Frontal cortex (tissue), 4 donors: ENCODE measurements around the gene NUFIP2. TPM values are rescaled to one million over a fixed set of nuclear protein-coding genes. Genes with fewer than 3 reads are reported as not detected.
"Not testable (repeated sequence)": the region's sequence is repeated elsewhere in the genome, so short reads cannot be mapped to it uniquely, and the experiment has no call there.

Experiments used
- DNase-seq, 2 donors: peaks; one replicate each; pipeline ENCODE4 v3.0.0; 2012; ENCODE audit warnings: low spot score in 2 of 2
- FAIRE-seq: peaks from 2 replicates; lab custom pipeline; 2012; peaks lifted over from hg19 to GRCh38; lab: Jason Lieb, UNC
- total RNA-seq: library from RNA; depleted of rRNA; stranded (reverse); fragments of >200 nt; gene quantifications from one replicate; pipeline ENCODE4 v1.2.3, GENCODE V29; 2014
- donor health status: control.
- donor health status: control.
- donor health status: control.

The NUFIP2 gene
- total RNA-seq, 1 donor from 2014 or later = 42.4 TPM

DNA sequence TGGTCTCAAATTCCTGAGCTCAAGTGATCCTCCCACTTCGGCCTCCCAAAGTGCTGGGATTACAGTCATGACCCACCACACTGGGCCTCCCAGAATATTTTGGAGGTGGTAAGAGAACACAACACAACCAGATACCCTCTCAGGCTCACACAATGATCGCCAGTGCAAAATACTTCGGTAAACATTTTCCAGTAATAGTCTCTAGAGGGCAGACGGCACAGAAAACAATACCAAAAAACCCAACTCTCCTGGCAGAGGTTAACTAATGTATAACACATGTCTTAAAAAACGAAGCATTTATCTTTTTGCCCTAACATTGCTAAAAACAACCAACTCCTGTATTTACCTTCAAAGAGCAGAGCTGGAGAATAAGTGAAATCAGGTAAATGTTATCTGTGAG is 10.5 kb downstream of the NUFIP2 start:
- no peak for FAIRE-seq

DNA sequence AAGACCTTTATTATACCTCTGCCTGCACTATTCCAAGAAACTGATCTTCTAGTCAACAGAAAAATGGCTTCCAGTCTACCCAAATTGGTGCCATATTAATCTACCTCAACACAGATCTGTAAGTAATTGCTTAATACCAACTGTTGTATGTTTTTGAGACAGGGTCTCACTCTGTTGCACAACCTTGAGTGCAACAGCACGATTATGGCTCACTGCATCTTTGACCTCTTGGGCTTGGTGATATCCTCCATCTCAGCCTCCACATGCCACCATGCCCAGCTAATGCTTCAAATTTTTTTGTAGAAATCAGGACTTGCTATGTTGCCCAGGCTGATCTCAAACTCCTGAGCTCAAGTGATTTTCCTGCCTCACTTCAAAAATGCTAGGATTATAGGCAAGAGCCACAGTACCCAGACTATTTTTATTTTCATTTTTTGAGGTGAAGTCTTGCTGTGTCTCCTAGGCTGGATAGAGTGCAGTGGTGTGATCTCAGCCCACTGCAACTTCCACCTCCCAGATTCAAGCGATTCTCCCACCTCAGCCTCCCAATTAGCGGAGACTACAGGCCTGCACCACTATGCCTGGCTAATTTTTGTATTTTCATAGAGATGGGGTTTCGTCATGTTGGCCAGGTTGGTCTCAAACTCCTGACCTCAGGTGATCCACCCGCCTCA is 14.4 kb downstream of the NUFIP2 start:
- no peak for FAIRE-seq
- DNase-seq = no peak

More for the DNA sequence above, 10.5 kb downstream of the NUFIP2 start:
- DNase-seq = no peak

DNA sequence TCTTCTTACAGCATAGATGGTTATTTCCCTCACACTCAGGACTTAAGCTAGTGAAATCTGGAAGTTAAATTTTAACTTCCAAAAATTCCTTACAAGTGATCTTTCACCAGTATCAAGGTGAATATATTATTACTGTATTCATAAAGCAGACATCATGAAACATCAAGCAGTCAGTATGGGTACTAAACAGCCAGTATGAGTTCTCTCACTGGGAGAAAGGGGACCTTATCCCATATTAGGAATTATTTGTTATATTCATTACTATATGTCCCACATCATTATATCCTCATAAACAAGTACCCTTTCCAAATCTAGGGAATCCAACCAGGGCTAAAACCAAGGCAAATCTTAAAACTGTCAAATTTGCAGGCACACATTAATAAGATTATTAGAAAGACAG is 15.3 kb downstream of the NUFIP2 start:
- DNase-seq = no peak
- FAIRE-seq = no peak

DNA sequence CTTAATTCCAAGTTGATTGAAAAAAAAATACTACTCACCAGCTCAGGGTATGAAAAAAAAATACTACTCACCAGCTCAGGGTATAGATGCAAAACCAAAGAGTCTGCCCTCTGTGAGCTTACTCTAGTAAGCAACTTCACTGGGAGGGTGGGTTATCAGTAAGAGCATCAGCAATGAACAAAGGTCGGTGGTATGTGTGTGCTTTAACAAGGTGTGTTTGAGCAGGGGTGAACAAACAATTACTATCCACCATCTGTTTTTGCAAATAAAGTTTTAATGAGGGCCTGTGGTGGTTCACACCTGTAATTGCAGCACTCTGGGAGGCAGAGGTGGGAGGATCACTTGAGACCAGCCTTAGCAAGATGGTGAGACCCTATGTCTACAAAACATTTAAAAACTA is 20.0 kb downstream of the NUFIP2 start:
- no peak for DNase-seq
- FAIRE-seq = no peak

DNA sequence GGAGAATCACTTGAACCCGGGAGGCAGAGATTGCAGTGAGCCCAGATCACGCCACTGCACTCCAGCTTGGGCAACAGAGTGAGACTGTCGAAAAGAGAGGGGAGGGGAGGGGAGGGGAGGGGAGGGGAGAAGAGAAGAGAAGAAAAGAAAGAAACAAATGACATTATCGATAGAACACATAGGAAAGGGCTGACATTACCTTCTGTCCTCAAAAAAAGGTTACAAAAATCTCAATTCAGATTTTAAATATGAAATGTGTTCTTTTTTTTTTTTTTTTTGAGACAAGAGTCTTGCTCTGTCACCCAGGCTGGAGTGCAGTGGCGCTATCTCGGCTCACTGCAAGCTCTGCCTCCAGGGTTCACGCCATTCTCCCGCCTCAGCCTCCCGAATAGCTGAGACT is 22.0 kb downstream of the NUFIP2 start:
- FAIRE-seq, DNase-seq: not testable (repeated sequence)

DNA sequence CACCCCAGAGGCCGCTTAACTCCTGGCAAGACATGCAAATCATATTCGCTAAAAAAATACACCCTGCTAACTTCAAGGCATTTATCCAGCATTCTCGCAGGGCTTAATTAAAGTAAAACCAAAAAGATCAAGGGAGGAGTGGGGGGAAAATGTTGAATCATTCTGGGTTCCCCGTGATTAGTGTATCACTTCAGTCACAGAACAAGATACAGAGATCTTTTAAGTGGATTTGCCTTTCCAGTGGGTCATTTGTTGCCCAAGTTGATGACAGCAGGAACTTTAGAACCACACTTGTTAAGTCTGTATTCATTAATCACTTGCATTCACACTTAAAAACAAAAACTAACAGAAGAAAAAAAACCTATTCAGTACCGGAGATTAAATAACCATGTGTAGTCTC is 30.0 kb downstream of the NUFIP2 start:
- FAIRE-seq (no peak), DNase-seq (no peak)

DNA sequence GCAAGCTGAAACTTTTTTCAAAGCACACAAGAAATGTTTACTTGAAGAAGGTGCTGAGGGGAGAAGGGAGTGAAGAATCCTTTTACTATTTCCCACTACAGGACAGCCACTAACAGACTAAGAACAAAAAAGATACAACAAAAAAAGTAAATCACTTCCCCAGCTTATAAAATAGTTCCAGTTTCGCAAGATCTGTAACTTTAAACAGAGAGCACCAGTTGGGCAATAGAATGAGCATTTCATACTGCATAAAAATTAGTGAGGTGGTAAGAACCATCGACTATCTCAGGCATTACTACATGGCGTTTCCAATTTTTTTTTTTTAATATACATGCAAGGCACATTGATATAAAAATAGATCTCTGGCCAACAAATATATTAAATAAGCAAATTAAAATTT is 36.2 kb downstream of the NUFIP2 start:
- DNase-seq (no peak), FAIRE-seq (no peak)

DNA sequence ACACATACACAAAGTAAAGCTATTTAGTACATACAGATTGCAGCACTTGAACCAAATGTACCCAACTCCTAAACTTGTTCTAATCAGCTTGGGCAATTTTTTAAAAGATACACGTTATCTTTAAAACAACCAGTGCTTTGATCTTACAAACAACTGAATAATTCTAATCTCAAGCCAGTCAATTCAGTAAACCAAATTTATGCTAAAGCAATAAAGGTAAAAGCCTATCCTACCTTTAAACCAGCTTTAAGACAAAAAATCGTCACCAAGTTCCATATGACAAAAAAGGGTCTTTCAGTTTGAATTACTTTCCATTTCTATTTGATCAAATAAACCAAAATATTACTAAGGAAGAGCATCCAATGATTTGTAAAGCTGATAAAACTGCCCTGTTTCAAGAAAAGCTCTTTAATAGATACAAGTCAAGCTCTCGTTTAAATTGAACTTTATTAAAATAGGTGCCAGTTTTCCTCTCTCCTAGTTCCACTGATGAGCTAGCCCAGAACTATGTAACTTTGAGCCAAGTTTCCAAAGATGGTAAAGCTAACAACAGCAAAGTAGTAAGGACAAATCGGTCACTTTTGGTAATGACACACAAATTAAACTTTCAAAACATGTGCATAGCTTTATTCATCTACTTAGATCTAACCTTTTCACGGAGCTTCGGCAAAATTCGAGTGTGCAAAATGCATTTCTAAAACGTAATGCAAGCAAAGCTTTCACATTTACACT is 37.0 kb downstream of the NUFIP2 start:
- no peak for FAIRE-seq
- no peak for DNase-seq

DNA sequence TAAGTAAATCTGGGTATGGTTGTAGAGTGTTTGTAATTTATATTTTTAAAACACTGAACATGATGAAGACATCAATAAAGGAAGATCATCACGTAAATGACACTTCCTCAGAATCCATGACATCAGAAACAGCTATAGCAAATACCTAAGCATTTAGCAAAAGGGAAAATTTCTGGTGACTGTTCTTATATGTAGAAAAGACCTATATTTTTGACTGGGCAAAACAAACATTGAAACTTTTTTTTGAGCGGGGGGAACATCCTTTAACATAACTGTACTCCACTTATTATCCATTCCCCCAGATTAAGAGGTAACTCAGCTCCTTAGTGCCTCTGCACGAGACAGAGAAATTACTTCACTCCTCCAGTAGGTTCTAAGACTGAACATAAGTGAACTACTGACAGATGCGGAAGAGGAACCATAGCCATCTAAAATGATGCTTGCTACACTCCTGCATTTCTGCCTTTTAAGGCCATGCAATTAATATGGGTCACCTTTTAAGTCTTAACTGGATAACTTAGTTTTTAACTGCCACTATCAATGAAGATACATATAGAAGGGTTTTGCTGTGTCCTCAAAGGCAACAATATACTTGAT is 37.9 kb downstream of the NUFIP2 start:
- no peak for DNase-seq
- no peak for FAIRE-seq

DNA sequence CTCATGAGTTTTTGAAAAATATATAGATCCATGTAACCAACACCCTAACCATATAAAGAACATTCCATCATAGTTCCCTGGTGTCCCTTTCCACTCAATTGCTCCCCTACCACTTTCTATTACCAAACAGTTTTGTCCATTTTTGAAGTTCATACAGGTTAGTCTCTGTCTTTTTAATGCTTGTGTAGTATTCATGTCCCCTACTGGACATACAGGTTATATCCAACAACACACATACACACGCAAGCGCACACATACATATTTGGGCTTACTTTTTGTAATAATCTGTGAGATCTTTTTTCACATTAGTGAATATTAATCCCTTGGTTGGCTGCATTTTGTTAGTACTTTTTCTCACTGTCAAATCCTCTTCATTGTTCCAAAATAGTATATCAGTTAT is 40.9 kb downstream of the NUFIP2 start:
- no peak for FAIRE-seq

DNA sequence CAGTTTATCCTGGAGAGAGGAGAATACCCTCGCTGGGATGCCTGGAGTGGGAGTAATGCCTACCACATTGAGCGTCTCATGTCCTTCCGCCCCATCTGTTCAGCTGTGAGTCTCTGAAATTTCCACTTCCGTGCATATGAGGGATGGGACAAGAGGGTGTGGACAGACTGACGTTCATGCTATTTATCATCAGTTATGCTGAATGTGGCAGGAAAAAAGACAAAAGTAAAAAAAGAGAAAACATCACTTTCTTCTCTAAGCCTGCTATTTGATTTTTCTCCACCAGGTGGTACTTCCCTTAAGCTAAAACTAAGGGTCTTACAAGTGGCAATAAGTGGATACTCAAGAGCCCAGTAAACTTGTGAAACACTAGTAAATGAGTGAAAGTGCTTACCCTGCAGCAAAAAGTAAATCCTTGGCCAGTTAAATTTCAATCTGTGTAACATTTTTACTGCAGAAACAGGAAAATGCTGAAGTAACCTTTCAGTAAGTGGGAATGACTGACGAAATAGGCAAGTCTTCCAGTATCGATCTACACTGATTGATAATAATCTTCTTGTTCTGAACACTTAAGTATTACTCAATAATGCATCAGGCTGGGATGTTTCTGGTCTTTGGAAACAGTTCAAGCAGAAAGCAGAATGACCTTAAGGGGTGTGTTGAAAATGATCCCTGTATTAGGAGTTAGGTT is 41.7 kb downstream of the NUFIP2 start:
- FAIRE-seq (no peak), DNase-seq (no peak)

More for the DNA sequence above, 40.9 kb downstream of the NUFIP2 start:
- DNase-seq = no peak

DNA sequence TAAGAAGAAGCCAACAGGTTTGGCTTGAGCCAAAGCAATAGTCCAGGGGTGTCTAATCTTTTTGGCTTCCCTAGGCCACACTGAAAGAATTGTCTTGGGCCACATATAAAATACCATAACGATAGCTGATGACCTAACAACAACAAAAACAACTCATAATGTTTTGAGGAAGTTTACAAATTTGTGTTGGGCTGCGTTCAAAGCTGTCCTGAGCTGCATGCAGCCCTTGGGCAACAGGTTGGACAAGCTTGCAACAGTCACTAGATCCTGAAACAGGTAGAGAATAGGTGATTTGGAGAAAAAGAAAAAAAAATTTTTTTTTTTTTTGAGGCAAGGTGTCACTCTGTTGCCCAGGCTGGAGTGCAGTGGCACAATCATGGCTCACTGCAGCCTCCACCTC is 42.8 kb downstream of the NUFIP2 start:
- no peak for DNase-seq
- FAIRE-seq = no peak

DNA sequence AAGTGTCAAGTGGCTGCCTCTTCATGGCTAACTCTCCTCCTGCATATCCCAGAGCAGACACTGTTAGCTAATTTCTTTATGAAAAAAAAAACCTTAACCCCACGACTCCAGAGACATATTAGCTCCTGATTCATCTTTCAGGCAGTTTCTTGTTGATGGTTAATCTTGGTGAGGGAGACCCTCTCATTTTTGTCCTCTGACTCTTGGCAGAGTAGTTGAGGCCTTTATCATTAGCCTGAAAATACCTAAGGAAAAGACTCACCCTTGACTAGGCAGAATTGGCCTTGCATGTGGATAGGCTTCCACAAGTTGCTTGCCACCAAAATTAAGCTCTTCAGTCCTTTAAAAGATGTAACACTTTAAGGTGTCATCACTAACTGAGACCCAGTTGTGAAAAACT is 43.3 kb downstream of the NUFIP2 start:
- DNase-seq (no peak), FAIRE-seq (no peak)

DNA sequence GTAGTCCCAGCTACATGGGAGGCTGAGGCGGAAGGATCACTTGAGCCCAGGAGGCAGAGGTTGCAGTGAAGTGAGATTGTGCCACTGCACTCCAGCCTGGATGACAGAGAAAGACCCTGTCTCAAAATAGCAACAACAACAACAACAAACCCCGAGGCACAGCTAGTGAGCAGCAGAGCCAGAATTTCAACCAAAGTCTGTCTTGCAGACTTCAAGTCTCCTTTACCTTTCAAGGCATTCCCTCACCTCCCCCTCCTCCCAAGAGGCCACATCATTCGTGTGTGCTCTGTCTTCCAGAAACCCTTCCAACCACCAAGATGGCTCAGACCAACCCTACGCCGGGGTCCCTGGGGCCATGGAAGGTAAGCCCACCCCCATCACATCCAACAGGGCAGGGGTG is 45.1 kb downstream of the NUFIP2 start:
- FAIRE-seq (no peak), DNase-seq (no peak)

DNA sequence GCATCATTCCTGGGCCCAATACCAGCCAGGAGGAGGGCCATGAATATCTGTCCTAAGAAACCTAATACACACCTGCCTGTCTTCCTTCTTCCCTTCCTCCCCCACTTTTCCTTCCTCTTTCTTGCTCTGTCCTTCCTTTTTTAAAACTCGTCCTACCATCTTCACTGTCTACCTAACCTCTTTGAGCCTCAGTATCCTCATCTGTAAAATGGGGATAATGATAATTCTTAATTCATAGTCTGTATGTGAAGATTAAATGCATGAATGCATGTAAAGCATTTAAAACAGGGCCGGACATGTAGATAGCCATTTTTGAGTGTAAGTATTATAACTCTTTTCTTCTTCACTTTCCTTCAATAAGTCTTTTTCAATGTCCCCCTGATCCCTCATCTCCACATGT is 46.7 kb downstream of the NUFIP2 start:
- DNase-seq = no peak
- FAIRE-seq = no peak

DNA sequence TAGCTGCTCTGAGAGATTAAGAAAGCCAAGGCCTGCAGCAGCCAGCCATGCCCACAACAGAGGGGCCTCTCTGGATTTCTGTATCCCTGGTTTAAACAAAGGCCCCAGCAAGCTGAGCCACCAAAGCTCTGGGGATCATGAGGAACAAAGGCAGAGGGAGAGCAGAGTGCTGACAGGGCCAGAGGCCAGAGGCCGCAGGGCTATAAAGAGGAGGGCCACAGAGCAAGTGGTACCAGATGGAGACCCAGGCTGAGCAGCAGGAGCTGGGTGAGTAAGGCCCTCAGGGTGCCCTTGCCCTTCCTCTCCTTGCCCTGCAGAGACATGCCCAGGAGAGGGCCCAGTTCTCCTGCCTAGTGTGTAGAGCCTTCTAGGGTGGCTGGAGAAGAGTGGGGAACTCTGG is 47.3 kb downstream of the NUFIP2 start, which contains the start of gene CRYBA1:
CRYBA1 (plus strand) TSS at position 232 of the 400 bp plus-strand sequence; CDS start at position 237, 5 bp downstream.
- DNase-seq = no peak
- no peak for FAIRE-seq

DNA sequence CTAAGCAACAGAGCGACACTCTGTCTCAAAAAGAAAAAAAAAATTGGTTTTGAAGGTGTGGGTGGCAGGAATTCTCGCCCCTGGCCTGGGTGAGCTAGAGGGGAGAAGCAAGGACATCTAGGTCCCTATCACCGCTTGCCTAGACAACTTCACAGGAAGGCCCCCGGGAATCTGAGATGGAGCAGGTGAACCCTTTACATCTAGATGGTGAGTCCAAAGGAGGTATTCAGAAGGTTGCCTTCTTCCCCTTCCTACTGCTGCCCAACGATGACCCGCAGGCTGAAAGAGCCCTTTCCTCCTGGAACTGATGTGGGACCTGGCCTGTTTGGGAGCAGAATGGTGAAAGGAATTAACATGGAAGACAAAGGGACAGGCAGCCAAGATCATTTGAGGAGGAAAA is 48.5 kb downstream of the NUFIP2 start:
- FAIRE-seq = no peak
- DNase-seq = no peak

DNA sequence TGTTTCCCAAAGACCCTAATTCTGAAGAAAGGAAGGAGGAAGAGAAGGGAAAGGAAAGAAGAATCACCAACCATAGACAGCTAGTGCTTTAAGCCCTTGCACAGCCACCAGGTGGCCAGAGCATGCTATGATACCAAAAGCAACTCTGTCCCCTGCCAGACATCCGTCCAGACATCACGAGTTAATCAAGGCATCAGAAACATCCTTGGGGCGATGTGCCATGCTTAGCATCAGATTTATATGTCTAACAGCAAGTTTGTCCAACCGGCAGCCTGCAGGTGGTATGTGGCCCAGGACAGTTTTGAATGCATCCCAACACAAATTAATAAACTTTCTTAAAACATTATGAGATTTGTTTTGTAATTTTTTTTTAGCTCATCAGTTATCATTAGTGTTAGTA is 50.2 kb downstream of the NUFIP2 start:
- FAIRE-seq (no peak), DNase-seq (no peak)

DNA sequence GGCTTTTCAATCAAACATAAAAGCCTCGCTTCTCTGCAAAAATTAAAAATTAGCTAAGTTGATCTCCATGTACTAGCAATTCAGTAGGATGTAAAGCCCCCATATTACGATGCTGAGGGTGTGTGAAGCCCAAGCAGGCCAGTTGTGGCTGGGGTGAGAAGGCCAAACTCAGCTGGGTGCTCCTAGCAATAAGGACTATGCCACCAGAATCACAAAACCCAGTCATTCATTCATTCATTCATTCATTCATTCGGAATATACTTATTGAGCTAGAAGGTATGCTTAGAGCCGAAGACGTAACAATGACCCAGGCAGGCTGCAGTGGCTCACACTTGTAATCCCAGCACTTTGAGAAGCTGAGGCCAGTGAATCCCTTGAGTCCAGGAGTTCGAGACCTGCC is 51.2 kb downstream of the NUFIP2 start:
- no peak for FAIRE-seq

DNA sequence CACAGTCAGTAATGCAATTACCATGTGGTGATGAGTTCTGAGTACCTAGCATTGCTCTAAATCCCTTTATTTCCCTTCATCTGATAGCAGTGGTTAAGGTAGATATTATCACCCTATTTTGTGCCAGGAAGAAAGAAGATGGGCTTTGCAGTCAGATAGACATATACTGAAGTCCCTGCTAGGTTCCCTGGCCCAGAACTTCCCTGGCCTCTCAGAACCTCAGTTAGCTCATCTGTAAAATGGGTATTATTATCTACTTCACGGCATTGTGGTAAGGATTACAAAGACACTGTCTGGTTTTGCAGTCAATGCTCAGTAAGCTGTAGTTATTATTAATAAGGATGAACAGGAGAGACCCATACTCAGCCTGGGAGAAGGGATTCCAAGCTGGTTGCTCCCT is 51.9 kb downstream of the NUFIP2 start:
- FAIRE-seq = no peak

More for the DNA sequence above, 51.2 kb downstream of the NUFIP2 start:
- no peak for DNase-seq

More for the DNA sequence above, 51.9 kb downstream of the NUFIP2 start:
- no peak for DNase-seq
